ENCODE data around the gene RYR2. TPM values are rescaled to one million over a fixed set of nuclear protein-coding genes. Genes with fewer than 3 reads are reported as not detected.
A peak's percentile ranks its signal among the peaks of the same experiment; 100 is the strongest.

The RYR2 gene
- total RNA-seq, 2 donors from 2014 or later: 392 to 756 TPM

GRCh38 chr1:237054313-237054712 lies 12.3 kb downstream of the RYR2 start:
- H3K4me1 ChIP-seq: peaks cover 0 to 45% of the 10 kb centered on the region in 2 donors
- TF ChIP-seq CTCF (IDR thresholded peaks at IDR 0.05): no peak
- H3K27me3 ChIP-seq: no peaks in the 10 kb centered on the region
- no peaks in the 10 kb centered on the region for H3K36me3 ChIP-seq
- peak overlapping the region; percentile 31 to 94 for H3K27ac ChIP-seq
- H3K4me3 ChIP-seq: no peak overlapping the region
- DNase-seq (ENCODE audit: low spot score): no peak
- no peaks in the 10 kb centered on the region for H3K9me3 ChIP-seq

GRCh38 chr1:237058470-237058869 lies 16.5 kb downstream of the RYR2 start:
- H3K27me3 ChIP-seq: no peaks in the 10 kb centered on the region
- no peaks in the 10 kb centered on the region for H3K36me3 ChIP-seq
- no peaks in the 10 kb centered on the region for H3K9me3 ChIP-seq
- peaks cover 0 to 37% of the 10 kb centered on the region in 2 donors for H3K4me1 ChIP-seq
- no peak for TF ChIP-seq CTCF (IDR thresholded peaks at IDR 0.05)
- H3K27ac ChIP-seq: peak overlapping the region in 1 of 2 donors; percentile 67
- DNase-seq (ENCODE audit: low spot score): no peak
- no peak overlapping the region for H3K4me3 ChIP-seq

GRCh38 chr1:237059244-237059643 lies 17.3 kb downstream of the RYR2 start:
- no peak for TF ChIP-seq CTCF (IDR thresholded peaks at IDR 0.05)
- Histone ChIP-seq H3K4me1 (peaks cover 0 to 29% of the 10 kb centered on the region in 2 donors), H3K36me3 (no peaks in the 10 kb centered on the region), H3K9me3 (no peaks in the 10 kb centered on the region), H3K27me3 (no peaks in the 10 kb centered on the region), H3K27ac (peak overlapping the region in 1 of 2 donors; percentile 67), H3K4me3 (peak overlapping the region in 1 of 2 donors; percentile 9)
- DNase-seq (ENCODE audit: low spot score): no peak

GRCh38 chr1:237062976-237063375 lies 21.0 kb downstream of the RYR2 start:
- H3K36me3 ChIP-seq: no peaks in the 10 kb centered on the region
- H3K27me3 ChIP-seq: no peaks in the 10 kb centered on the region
- no peak for DNase-seq (ENCODE audit: low spot score)
- peaks cover 0 to 14% of the 10 kb centered on the region in 2 donors for H3K4me1 ChIP-seq
- no peak overlapping the region for H3K4me3 ChIP-seq
- no peak for TF ChIP-seq CTCF (IDR thresholded peaks at IDR 0.05)
- no peaks in the 10 kb centered on the region for H3K9me3 ChIP-seq
- H3K27ac ChIP-seq: no peak overlapping the region

GRCh38 chr1:237065903-237066302 lies 23.9 kb downstream of the RYR2 start:
- no peak for TF ChIP-seq CTCF (IDR thresholded peaks at IDR 0.05)
- no peak for DNase-seq (ENCODE audit: low spot score)
- H3K4me1 ChIP-seq: peaks cover 0 to 13% of the 10 kb centered on the region in 2 donors

GRCh38 chr1:237070519-237070918 lies 28.5 kb downstream of the RYR2 start:
- H3K9me3 ChIP-seq: no peaks in the 10 kb centered on the region
- H3K36me3 ChIP-seq: no peaks in the 10 kb centered on the region
- H3K4me1 ChIP-seq: peaks cover 0 to 31% of the 10 kb centered on the region in 2 donors
- no peak for DNase-seq (ENCODE audit: low spot score)
- no peak overlapping the region for H3K27ac ChIP-seq
- no peaks in the 10 kb centered on the region for H3K27me3 ChIP-seq
- TF ChIP-seq CTCF (IDR thresholded peaks at IDR 0.05): no peak
- no peak overlapping the region for H3K4me3 ChIP-seq

More at GRCh38 chr1:237065903-237066302, 23.9 kb downstream of the RYR2 start:
- Histone ChIP-seq H3K9me3 (no peaks in the 10 kb centered on the region), H3K4me3 (no peak overlapping the region), H3K27me3 (no peaks in the 10 kb centered on the region), H3K27ac (no peak overlapping the region), H3K36me3 (no peaks in the 10 kb centered on the region)
